Epithelial cell of esophagus (primary cell): ENCODE data around the gene EVC.

Experiments
- DNase-seq: peaks from one replicate; pipeline ENCODE4 v3.0.0; 2010; ENCODE audit warnings: low read depth
- H3K4me3 ChIP-seq: 2 replicates; pipeline ENCODE4 v1.5.1; 2011; ENCODE audit warnings: mild to moderate bottlenecking, low read length, control low read depth
- CTCF ChIP-seq: IDR thresholded peaks from 2 replicates; pipeline ENCODE4 v1.5.1; 2011; ENCODE audit warnings: low read depth, mild to moderate bottlenecking, low read length, control low read depth, inconsistent platforms; ENCODE audit not compliant: insufficient read depth; ENCODE audit errors: missing control alignments

EVC gene

GRCh38 chr4:5783486-5783885, 72.5 kb downstream of the EVC start:
- no peak for DNase-seq
- no peak for TF ChIP-seq CTCF
- H3K4me3 ChIP-seq, result no peak overlapping the region

GRCh38 chr4:5784021-5784420, 73.0 kb downstream of the EVC start:
- H3K4me3 ChIP-seq, result no peak overlapping the region
- TF ChIP-seq CTCF, result no peak
- no peak for DNase-seq

- no peak overlapping the region for H3K4me3 ChIP-seq
- DNase-seq, result peak; percentile 69
- TF ChIP-seq CTCF, result no peak
Measured at GRCh38 chr4:5784960-5785611, 74.1 kb downstream of the EVC start.

GRCh38 chr4:5785806-5786680, 75.0 kb downstream of the EVC start:
- TF ChIP-seq CTCF, result no peak
- DNase-seq, result peak; percentile 96
- no peak overlapping the region for H3K4me3 ChIP-seq

- no peak for TF ChIP-seq CTCF
- DNase-seq, result no peak
- no peak overlapping the region for H3K4me3 ChIP-seq
Measured at GRCh38 chr4:5787311-5787710, 76.3 kb downstream of the EVC start.

- DNase-seq, result no peak
- TF ChIP-seq CTCF, result no peak
- H3K4me3 ChIP-seq, result no peak overlapping the region
Measured at GRCh38 chr4:5788144-5788543, 77.1 kb downstream of the EVC start.

- H3K4me3 ChIP-seq, result no peak overlapping the region
Measured at GRCh38 chr4:5789141-5789540, 78.1 kb downstream of the EVC start.

More at GRCh38 chr4:5789141-5789540, 78.1 kb downstream of the EVC start:
- no peak for TF ChIP-seq CTCF
- no peak for DNase-seq
